Nephron (organoid): ENCODE measurements around the gene PPP4R3A.
"Not testable (repeated sequence)": the region's sequence is repeated elsewhere in the genome, so short reads cannot be mapped to it uniquely, and the experiment has no call there.

Experiments used
- H3K27ac Mint-ChIP-seq, 3 experiments: 2 replicates each; pipeline ENCODE4 v1.8.0; 2020; ENCODE audit warnings: mixed read lengths in 3 of 3, mild to moderate bottlenecking in 2 of 3, moderate library complexity in 1 of 3
- H3K27me3 Mint-ChIP-seq: 2 replicates; pipeline ENCODE4 v1.8.0; 2021; ENCODE audit warnings: low read depth, mild to moderate bottlenecking, moderate library complexity, mixed read lengths
- H3K36me3 Mint-ChIP-seq: 2 replicates; pipeline ENCODE4 v1.8.0; 2020; ENCODE audit warnings: low read depth, mixed read lengths
- H3K4me1 Mint-ChIP-seq: 2 replicates; pipeline ENCODE4 v1.8.0; 2020; ENCODE audit warnings: mixed read lengths
- H3K4me3 Mint-ChIP-seq, 3 experiments: 2 replicates each; pipeline ENCODE4 v1.8.0; 2020; ENCODE audit warnings: mild to moderate bottlenecking in 3 of 3, mixed read lengths in 3 of 3, moderate library complexity in 2 of 3
- H3K9me3 Mint-ChIP-seq: 2 replicates; pipeline ENCODE4 v1.8.0; 2020; ENCODE audit warnings: mixed read lengths
- TF ChIP-seq, protein P1 (sequence below), 3 experiments: fragments of 200-600 bp; sonication (generic); IDR thresholded peaks; one replicate each; pipeline ENCODE4 v1.5.0; 2021; ENCODE audit warnings: antibody characterized with exemption in 3 of 3; ENCODE audit not compliant: unreplicated experiment in 3 of 3

PPP4R3A gene

DNA sequence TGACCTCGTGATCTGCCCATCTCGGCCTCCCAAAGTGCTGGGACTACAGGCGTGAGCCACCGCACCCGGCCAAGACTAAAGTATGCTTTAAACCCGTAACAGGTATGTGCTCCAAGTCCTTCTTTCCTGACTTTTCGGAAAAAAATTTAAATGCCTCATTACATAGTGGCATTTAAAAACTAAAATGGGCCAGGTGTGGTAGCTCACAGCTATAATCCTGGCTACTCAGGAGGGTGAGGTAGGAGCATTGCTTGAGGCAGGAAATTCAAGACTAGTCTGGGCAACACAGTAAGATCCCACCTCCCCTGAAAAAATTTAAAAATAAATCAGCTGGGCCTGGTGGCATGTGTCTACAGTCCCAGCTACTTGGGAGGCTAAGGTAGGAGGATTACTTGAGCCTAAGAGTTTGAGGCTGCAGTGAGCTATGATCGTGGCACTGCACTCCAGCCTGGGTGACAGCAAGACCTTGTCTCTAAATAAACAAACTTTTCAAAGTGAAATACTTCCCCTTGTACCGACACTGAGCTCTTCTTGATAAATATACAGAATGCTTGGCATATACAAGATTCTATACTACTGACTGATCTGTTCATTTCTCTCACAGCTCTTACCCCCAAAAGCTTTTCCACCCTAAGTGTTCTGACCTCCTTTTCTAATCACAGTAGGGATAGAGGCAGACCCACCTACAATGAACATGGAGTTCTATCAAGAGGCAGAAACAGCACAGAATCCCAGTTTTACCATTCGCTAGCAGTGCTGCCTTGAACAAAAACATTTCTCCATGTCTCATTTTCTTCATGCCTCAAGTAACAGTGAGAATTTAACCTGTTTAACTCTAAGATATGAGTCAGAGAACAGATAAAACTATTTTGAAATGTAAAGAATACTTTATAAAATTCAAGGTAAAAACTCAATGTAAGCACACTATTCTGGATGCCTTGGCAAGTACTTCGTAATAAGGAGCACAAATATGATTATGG, 7.9 kb downstream of the PPP4R3A start:
- Mint-ChIP-seq H3K27ac (peak overlapping the region; percentile 23 to 43 (median 40)), H3K36me3 (peaks cover 53% of the 10 kb centered on the region), H3K9me3 (no peaks in the 10 kb centered on the region), H3K27me3 (no peaks in the 10 kb centered on the region), H3K4me1 (peaks cover 24% of the 10 kb centered on the region), H3K4me3 (no peak overlapping the region)
- TF ChIP-seq, protein P1, sequence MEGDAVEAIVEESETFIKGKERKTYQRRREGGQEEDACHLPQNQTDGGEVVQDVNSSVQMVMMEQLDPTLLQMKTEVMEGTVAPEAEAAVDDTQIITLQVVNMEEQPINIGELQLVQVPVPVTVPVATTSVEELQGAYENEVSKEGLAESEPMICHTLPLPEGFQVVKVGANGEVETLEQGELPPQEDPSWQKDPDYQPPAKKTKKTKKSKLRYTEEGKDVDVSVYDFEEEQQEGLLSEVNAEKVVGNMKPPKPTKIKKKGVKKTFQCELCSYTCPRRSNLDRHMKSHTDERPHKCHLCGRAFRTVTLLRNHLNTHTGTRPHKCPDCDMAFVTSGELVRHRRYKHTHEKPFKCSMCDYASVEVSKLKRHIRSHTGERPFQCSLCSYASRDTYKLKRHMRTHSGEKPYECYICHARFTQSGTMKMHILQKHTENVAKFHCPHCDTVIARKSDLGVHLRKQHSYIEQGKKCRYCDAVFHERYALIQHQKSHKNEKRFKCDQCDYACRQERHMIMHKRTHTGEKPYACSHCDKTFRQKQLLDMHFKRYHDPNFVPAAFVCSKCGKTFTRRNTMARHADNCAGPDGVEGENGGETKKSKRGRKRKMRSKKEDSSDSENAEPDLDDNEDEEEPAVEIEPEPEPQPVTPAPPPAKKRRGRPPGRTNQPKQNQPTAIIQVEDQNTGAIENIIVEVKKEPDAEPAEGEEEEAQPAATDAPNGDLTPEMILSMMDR (IDR thresholded peaks at IDR 0.05; ENCODE audit: unreplicated experiment in 3 of 3): no peak

DNA sequence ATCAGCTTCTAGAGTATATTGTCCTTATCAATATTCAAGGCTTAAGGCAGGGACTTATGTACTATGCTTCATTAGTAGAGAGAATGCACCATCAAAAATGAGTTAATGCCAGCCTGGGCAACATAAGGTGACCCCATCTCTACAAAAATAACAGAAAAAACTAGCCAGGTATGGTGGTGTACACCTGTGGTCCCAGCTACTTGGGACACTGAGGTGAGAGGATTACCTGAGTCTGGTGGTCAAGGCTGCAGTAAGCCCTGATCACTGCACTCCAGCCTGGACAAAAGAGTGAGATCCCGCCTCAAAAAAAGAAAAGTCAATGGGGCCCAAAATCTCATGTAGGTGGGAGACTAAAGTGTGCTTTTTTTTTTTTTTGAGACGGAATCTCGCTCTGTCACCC, 8.8 kb downstream of the PPP4R3A start:
- Mint-ChIP-seq H3K36me3 (peaks cover 53% of the 10 kb centered on the region), H3K27me3 (no peaks in the 10 kb centered on the region), H3K27ac (no peak overlapping the region), H3K9me3 (no peaks in the 10 kb centered on the region), H3K4me3 (no peak overlapping the region), H3K4me1 (peaks cover 33% of the 10 kb centered on the region)
- TF ChIP-seq, protein P1 (IDR thresholded peaks at IDR 0.05; ENCODE audit: unreplicated experiment in 3 of 3): no peak

DNA sequence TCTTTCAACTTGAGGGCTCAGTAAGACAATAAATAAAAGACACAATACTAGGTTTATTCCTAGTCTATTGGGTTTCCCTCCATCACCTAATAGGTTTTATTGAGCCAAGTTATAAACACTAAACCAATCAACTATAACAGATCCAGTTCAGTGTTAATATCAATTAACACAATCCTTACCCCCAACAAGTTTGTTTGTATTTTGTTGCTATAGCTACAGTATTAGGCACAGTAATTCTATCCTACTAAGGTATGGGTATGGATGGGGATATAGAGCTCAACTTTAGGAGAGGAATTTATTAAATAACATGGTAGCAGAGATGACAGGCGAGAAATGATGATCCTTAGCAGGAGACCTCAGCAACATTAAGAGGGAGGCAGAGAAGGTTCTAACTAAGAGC, 13.3 kb downstream of the PPP4R3A start:
- Mint-ChIP-seq H3K27me3 (no peaks in the 10 kb centered on the region), H3K27ac (peak overlapping the region; percentile 4 to 64 (median 45)), H3K4me3 (no peak overlapping the region), H3K4me1 (peaks cover 42% of the 10 kb centered on the region), H3K36me3 (peaks cover 26% of the 10 kb centered on the region), H3K9me3 (no peaks in the 10 kb centered on the region)
- TF ChIP-seq, protein P1 (IDR thresholded peaks at IDR 0.05; ENCODE audit: unreplicated experiment in 3 of 3): no peak

DNA sequence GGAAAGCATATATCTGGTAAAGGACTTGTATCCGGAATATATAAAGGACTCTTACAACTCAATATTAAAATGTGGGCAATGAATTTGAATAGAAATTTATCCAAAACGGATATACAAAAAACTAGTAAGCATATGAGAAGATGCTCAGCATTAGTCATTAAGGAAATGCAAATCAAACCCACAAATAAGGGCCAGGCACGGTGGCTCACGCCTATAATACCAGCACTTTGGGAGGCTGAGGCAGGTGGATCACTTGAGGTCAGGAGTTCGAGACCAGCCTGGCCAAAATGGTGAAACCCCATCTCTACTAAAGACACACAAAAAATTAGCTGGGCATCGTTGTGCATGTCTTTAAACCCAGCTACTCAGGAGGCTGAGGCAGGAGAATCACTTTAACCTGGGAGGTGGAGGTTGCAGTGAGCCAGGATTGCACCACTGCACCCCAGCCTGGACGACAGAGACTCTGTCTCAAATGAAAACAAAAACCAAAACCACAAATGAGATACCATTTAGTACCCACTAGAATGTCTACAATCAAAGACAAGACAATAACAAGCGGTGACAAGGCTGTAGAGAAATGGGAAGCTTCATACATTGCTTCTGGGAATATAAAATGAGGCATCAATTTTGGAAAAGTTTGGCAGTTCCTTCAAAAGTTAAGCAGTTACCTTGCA, 15.6 kb downstream of the PPP4R3A start:
- H3K27me3 Mint-ChIP-seq, H3K27ac Mint-ChIP-seq, H3K4me3 Mint-ChIP-seq, H3K9me3 Mint-ChIP-seq: not testable (repeated sequence)
- peaks cover 22% of the 10 kb centered on the region for H3K36me3 Mint-ChIP-seq
- H3K4me1 Mint-ChIP-seq: peaks cover 39% of the 10 kb centered on the region

DNA sequence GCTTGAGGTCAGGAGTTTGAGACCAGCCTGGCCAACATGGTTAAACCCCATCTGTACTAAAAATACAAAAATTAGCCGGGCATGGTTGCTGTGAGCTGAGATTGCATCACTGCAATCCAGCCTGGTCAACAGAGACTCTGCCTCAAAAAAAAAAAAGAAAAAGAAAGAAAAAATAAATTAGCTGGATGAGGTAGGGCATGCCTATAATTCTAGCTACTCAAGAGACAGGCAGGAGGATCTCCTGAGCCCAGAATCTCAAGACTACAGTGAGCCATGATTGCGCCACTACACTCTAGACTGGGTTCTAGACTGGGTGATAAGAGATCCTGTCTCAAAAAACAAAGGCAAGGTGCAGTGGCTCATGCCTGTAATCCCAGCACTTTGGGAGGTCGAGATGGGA, 16.9 kb downstream of the PPP4R3A start:
- no peaks in the 10 kb centered on the region for H3K9me3 Mint-ChIP-seq
- no peak overlapping the region for H3K27ac Mint-ChIP-seq
- H3K27me3 Mint-ChIP-seq: no peaks in the 10 kb centered on the region
- peaks cover 38% of the 10 kb centered on the region for H3K4me1 Mint-ChIP-seq
- H3K36me3 Mint-ChIP-seq: peaks cover 26% of the 10 kb centered on the region
- H3K4me3 Mint-ChIP-seq: no peak overlapping the region
- TF ChIP-seq, protein P1 (IDR thresholded peaks at IDR 0.05; ENCODE audit: unreplicated experiment in 3 of 3): no peak

DNA sequence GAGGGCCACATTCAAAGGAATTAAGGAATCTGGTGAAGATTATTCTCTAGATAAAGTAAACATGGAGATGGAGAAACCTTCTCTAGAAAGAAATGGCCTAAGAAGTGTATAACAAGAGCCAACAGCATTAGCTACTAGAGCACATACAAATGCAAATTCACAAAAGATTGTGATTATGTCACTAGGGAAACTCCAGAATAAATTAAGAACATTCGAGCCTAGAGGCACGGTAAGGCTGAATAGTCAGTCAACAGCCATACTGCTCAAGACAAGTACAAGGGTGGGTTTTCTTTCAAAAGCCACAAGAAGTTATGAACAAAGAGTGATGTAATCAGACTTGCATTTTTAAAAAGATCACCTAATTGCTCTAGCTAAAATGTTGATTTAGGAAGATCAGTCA, 25.4 kb downstream of the PPP4R3A start:
- TF ChIP-seq, protein P1 (IDR thresholded peaks at IDR 0.05; ENCODE audit: unreplicated experiment in 3 of 3): no peak
- Mint-ChIP-seq H3K36me3 (peaks cover 78% of the 10 kb centered on the region), H3K4me3 (no peak overlapping the region), H3K4me1 (no peaks in the 10 kb centered on the region), H3K9me3 (no peaks in the 10 kb centered on the region), H3K27me3 (no peaks in the 10 kb centered on the region), H3K27ac (peak overlapping the region in 1 of 3 experiments; percentile 9)
